HG02884 (cell line): ENCODE measurements around the gene MYADM.
"Not testable (repeated sequence)": the region's sequence is repeated elsewhere in the genome, so short reads cannot be mapped to it uniquely, and the experiment has no call there.

Experiments
- ATAC-seq: cut with Tn5 transposase; IDR thresholded peaks from one replicate; pipeline ENCODE4 v1.9.1; 2021; ENCODE audit warnings: mild to moderate bottlenecking, moderate library complexity; ENCODE audit not compliant: unreplicated experiment

Gene MYADM

DNA sequence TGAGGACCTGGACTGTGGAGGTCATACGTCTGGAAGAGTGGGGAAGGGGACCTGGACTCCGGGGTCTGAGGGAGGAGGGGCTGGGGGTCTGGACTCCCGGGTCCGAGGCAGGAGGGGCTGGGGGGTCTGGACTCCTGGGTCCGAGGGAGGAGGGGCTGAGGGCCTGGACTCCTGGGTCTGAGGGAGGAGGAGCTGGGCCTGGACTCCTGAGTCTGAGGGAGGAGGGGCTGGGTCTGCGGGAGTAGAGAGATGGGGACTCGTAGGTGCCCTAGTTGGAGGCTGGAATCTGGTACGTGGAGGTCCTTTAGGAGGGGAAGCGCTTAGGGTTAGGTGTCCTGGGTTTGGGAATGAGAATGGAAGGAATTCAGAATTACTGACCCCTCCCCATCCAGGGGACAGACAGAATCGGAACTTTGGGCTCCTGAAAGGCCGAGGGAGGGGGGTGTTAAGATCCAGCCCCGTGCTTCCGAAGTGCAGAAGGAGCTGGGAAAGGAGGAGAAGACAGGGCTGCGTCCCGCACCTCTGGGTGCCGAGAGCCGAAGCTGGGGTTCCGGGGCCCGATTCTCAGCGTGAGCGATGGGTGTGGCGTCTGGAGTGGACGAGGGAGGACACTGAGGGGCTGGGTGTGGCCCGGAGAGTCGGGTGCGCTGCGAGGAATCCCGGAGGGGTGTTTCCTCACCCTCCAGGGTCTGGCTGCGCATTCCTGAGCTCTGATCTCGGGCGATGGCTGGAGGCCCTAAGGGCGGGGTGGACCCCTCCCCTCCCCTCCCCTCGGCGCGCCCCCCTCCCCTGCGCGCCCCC lies 608 bp downstream of the MYADM start:
- ATAC-seq = no peak

DNA sequence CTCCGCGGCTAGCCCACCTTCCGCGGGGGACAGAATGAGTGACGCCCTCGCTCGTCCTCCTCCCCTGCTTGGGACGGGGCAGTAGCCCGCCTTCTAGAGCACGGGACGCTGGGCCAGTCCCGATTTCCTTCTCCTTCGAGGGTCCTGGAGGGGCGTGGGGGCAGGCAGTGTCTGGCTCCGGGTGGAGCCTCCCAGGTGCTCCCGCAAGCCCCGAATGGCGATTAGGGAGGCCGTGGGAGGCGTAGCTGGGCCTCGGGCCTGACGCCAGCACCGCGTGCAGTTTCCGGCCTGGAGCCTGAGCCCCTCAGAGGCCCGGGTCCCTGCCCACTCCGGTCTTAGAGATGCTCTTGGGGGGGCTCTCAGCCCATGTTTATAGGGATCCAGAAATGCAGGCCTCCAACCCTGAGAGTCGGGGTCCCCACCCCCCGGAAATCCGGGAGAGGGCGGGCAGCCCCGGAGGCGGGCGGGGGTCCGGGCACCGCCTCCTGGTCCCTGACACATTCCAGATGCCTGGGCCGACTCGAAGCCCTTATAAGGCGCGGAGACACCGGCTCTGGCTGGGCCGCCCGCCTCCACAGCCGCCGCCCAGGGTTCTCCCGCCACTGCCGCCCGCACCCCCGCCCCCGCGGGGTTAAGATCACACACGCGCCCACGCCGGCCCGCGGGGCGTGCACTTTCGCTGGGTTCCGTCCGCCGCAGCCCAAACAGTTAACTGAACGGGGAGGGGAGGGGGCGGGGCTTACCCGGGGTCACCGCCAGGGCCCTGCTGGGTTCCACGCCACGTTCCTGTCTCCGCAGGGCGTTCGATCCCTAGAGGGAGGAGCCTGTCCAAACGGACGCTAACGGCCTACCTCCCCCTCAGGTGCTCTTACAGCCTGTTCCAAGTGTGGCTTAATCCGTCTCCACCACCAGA lies 1.5 kb downstream of the MYADM start:
- no peak for ATAC-seq

DNA sequence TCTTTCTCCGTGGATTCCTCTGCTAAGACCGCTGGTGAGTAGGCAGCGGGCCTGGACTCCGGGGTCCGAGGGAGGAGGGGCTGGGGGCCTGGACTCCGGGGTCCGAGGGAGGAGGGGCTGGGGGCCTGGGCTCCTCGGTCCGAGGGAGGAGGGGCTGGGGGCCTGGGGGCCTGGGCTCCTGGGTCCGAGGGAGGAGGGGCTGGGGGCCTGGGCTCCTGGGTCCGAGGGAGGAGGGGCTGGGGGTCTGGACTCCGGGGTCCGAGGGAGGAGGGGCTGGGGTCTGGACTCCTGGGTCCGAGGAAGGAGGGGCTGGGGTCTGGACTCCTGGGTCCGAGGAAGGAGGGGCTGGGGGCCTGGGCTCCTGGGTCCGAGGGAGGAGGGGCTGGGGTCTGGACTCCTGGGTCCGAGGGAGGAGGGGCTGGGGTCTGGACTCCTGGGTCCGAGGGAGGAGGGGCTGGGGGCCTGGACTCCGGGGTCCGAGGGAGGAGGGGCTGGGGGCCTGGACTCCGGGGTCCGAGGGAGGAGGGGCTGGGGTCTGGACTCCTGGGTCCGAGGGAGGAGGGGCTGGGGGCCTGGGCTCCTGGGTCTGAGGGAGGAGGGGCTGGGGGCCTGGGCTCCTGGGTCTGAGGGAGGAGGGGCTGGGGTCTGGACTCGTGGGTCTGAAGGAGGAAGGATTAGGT lies 2.3 kb downstream of the MYADM start:
- ATAC-seq = not testable (repeated sequence)

DNA sequence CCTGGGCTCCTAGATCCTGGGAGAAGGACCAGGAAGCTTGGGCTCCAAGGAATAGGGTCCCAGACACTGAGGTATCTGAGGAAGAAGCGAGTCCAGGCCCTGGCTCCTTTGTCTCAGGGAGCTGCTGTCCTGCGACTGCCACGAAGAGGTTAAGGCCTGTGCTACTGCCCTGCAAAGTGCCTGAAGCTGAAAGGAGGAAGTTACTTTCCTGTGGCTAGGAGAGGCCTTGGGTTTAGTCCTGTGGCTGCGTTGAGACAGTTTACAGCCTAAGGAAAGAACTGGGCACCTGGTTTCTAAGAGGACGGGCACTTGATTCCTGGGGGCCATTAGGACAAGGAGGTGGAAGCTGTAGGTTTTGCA lies 2.8 kb downstream of the MYADM start:
- ATAC-seq = no peak

DNA sequence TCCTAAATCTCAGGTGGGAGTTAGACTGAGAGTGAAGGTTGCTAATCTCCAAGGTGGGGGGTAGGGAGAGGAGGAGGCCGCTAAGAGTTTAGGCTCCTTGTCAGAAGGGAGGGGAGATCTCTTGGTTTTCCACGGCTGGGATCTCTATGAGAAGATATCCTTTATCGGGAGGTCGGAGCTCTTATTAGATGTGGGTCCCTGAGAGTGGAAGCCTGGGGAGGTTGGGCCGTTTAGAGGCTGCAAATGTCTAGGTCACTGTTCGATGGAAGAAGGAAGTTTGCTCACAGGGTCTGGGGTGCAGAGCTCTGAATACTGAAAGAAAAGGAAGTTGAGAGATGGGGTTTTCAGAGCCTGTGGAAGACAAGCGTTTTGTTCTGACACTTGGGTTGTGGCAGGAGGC lies 3.8 kb downstream of the MYADM start:
- ATAC-seq = no peak

DNA sequence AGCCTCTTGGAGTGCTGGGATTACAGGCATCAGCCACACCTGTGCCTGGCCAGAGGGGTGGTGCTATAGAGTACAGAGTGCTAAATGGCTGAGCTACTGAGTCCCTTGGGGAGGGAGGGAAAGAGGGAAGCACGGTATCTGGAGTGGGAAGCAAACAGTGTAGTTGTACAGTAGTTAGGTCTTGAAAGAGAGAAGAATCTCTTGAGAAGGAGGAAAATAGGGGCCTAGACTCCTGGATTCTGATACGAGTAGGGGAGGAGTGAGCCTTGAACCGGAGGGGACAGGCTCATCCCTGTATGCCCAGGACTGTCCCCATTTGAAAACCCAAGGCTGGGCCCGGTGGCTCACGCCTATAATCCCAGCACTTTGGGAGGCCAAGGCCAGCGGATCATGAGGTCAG lies 5.1 kb downstream of the MYADM start:
- ATAC-seq = no peak

DNA sequence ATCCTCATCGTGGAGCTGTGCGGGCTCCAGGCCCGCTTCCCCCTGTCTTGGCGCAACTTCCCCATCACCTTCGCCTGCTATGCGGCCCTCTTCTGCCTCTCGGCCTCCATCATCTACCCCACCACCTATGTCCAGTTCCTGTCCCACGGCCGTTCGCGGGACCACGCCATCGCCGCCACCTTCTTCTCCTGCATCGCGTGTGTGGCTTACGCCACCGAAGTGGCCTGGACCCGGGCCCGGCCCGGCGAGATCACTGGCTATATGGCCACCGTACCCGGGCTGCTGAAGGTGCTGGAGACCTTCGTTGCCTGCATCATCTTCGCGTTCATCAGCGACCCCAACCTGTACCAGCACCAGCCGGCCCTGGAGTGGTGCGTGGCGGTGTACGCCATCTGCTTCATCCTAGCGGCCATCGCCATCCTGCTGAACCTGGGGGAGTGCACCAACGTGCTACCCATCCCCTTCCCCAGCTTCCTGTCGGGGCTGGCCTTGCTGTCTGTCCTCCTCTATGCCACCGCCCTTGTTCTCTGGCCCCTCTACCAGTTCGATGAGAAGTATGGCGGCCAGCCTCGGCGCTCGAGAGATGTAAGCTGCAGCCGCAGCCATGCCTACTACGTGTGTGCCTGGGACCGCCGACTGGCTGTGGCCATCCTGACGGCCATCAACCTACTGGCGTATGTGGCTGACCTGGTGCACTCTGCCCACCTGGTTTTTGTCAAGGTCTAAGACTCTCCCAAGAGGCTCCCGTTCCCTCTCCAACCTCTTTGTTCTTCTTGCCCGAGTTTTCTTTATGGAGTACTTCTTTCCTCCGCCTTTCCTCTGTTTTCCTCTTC lies 6.3 kb downstream of the MYADM start:
- ATAC-seq = no peak

DNA sequence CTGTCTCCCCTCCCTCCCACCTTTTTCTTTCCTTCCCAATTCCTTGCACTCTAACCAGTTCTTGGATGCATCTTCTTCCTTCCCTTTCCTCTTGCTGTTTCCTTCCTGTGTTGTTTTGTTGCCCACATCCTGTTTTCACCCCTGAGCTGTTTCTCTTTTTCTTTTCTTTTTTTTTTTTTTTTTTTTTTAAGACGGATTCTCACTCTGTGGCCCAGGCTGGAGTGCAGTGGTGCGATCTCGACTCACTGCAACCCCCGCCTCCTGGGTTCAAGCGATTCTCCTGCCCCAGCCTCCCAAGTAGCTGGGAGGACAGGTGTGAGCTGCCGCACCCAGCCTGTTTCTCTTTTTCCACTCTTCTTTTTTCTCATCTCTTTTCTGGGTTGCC lies 6.9 kb downstream of the MYADM start:
- ATAC-seq = no peak

DNA sequence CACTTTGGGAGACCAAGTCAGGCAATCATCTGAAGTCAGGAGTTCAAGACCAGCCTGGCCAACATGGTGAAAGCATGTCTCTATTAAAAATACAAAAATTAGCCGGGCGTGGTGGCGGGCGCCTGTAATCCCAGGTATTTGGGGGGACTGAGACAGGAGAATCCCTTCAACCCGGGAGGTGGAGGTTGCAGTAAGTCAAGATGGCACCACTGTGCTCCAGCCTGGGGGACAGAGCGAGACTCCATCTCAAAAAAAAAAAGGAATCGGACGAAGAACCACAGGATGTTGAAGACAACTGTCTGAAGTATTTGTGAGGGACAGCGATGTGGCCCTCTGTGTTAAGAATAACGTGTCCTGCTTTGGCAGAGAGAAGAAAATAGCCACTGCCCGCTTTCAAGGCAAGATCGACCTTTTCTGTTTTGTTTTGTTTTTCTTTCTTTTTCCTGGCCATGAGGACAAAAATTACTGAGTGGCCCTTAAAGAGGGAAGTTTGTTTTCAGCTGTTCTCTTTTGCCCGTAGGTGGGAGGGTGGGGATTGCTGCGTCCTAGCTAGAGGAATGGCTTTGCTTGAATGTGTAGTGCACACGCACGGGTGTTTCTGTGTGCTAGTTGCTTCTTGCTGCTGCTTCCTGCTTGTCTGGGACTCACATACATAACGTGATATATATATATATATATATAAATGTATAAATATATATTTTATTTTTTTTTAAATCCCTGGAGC lies 8.1 kb downstream of the MYADM start:
- no peak for ATAC-seq

DNA sequence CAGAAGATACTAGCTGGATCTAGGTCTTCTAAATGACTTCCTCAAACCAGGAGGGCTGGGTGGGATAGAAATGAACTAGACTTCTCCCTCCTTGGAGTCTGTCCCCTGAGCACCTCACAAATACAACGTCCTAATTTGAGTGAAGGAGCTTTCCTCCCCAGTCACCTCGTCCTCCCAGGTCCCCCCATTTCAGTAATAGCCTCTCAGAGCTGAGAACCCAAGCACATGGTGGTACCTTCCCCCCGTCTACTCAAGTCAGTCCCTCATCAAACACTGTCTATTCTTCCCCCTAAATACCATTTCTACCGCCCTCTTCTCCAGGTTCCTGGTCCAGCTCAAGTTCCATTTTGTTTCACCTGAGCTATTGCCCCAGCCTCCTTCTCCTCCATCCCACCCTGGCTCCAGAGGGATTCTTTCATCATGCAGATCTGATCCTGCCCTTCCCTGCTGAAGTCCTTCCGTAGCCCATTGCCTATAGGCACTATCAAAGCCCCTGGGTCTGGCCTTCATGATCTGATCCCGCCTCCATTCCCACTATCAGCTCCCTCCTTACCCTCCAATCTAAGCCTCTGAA lies 9.1 kb downstream of the MYADM start:
- ATAC-seq = no peak

DNA sequence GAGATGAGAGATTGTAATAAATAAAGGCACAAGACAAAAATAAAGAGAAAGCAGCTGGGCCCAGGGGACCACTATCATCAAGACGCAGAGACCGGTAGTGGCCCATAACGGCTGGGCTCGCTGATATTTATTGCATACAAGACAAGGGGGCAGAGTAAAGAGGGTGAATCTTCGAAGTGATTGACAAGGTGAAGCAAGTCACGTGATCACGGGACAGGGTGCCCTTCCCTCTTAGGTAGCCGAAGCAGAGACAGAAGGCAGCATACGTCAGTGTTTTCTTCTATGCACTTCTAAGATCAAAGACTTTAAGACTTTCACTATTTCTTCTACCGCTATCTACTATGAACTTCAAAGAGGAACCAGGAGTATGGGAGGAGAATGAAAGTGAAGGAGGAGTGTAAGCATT lies 9.7 kb downstream of the MYADM start:
- no peak for ATAC-seq

DNA sequence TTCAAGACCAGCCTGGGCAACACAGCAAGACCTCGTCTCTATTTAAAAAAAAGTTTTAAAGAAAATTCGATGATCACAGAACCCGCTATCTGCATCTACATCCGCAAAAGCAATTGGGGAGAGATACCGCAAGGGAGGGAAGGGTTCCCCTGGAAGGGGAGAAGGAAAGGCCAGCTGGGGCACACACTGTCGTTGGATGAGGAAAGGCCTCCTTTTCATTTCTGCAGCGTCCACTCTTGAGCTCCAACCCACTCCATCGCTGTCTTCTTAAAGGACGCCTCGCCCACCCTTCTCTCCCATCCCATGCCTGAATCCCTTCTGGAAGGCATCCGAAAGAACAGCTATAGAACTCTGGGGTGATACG lies 11.1 kb downstream of the MYADM start:
- ATAC-seq = no peak

DNA sequence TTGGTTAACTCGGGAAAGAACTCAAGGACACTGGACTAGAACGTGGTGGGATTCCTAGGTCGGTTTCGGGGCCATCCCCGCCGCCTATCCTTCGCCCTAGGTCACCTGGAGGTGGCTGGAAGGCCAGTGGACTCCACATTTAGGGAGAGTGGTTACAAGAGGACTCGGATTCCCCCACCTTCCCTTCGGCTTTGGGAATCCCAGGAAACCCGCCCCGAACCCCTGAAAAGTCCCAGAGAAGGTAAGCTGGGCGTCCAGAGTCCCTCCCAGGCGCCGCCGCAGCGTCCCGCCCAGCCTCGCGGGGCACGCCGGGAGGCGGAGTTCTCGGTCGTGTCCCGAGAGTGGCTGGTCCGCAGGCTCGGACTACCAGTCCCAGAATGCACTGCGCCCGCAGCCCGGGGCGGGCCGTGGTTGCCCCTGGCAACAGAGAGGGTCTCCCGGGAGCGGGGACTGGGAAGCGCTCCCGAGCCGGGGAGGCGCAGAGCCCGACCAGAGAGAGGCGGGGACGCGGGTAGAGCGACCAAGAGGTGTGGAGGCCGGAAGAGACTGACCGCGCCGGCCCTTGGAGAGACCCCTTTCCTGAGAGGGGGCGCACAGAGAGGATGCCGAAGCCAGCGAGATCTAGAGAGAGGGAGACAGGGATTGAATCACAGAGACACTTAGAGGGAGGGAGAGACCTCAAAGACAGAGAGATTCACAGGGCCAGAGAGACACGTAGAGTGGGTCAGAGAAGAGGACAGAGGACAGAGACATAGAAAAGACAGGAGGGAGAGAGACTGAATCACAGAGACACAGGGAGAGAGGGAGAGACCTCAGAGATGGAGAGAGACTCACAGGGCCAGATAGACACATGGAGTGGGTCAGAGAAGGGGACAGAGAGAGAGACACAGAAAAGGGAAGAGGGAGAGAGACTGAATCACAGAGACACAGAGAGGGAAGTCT lies 11.7 kb downstream of the MYADM start:
- no peak for ATAC-seq

DNA sequence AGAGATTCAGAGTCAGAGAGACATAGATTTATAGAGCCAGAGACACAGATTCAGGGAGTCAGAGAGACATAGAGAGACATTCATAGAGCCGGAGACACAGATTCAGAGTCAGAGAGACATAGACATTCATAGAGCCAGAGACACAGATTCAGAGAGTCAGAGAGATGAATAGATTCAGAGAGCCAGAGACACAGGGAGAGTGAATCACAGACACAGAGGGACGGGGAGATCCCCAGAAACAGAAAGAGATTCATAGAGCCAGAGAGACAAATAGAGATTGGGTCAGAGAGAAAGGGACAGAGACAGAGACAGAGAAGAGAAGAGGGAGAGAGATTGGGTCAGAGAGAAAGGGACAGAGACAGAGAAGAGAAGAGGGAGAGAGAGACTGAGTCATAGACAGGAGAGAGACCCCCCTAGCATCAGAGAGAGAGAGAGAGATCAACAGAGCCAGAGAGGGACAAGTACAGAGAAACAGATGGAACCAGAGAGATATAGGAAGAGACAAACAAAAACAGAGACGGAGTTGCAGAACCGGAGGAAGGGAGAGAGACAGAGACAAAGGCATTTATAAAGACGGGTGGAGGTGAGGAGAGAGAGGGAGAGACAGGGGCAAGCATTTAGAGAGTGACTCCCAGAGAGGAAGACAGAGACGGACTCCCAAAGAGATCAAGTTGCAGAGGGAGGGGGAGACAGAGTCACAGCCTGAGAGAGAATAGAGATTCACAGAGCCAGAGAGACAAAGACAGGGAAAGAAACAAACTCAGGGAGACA lies 13.2 kb downstream of the MYADM start:
- ATAC-seq = no peak

DNA sequence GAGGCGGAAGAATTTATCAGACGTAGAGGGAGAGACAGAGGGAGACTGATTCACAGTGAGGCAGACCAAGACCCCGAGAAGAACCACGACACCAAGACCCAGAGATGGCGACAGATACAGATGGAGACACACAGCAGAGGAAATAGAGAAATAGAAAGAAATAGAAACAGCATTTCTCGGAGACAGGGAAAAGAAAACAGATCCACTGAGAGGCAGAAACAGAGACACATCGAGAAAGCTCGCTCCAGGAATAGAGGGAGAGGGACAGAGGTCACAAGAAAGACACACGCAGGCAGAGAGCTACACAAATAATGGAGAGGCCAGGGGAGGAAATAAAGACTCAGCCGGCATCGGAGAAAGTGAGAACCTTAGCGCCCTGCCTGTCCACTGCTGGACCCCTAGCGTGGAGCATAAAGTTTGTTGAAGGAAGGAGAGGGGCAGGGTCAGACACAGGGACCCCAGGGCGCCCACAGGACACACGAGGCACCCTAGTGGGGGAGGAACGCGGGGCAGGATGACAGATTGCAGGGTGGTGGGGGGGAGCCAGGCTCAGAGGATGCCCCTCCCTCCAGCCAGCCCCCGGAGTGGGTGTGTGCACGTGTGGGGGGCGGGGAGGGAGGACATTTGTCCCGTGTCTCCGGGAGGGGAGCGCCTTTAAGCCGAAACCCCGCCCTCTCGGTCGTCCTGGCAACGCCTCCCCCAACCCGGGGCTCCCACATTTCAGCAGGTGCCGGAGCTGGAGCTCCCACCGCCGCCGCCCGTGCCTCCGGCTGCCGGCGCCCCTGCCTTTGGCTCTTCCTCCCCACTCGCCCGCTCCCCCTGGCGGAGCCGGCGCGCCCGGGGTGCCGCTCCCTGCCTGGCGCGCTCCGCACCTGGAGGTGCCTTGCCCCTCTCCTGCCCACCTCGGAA lies 14.1 kb downstream of the MYADM start, which contains the start of gene PRKCG:
PRKCG (plus strand) TSS at position 716 of the 909 bp plus-strand sequence. CDS start 298 bp downstream, outside the sequence.
- ATAC-seq = no peak

DNA sequence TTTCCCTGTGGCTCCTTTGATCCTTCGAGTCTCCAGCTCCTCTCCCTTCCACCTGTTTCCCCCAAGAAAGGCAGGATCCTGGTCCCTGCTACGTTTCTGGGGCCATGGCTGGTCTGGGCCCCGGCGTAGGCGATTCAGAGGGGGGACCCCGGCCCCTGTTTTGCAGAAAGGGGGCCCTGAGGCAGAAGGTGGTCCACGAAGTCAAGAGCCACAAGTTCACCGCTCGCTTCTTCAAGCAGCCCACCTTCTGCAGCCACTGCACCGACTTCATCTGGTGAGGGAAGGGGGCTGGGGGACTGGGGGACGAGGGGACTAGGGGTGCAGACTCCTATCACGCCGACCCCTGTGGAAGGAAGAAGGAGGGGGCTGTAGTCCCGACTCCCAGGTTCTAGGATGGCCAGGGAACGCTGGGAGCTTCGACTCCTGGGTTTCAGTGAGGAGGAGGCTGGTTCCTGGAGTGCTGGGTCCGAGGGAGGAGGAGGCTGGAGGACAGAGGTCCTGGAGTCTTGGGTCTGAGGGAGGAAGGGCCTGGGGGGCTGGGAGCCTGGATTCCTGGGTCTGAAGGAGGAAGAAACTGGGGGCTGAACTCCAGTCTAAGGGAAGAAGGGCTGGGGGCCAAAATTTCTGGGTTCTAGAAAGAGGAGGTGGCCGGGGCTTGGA lies 14.8 kb downstream of the MYADM start:
- ATAC-seq = no peak
